ENCODE data around the gene KCNE4.

Gene KCNE4

GRCh38 chr2:223082706-223083105, 30.7 kb downstream of the KCNE4 start:
- Histone ChIP-seq H3K36me3 (ENCODE audit: control insufficient read depth in 5 of 5, insufficient read depth in 5 of 5, low read length in 5 of 5) (no peaks in the 10 kb centered on the region), H3K4me1 (ENCODE audit: control insufficient read depth in 5 of 5, insufficient read depth in 5 of 5, low read length in 5 of 5) (no peaks in the 10 kb centered on the region), H3K9me3 (ENCODE audit: control insufficient read depth in 5 of 5, low read length in 5 of 5) (no peaks in the 10 kb centered on the region), H3K4me3 (ENCODE audit: low read depth in 1 of 5, low read length in 5 of 5) (no peak overlapping the region), H3K9ac (ENCODE audit: low read length in 5 of 5) (no peak overlapping the region), H3K27me3 (ENCODE audit: control insufficient read depth in 5 of 5, insufficient read depth in 4 of 5, low read length in 5 of 5) (peaks cover 0 to 4% (median 0%) of the 10 kb centered on the region in 5 donors), H3K27ac (ENCODE audit: low read depth, low read length) (no peak overlapping the region)

DNA sequence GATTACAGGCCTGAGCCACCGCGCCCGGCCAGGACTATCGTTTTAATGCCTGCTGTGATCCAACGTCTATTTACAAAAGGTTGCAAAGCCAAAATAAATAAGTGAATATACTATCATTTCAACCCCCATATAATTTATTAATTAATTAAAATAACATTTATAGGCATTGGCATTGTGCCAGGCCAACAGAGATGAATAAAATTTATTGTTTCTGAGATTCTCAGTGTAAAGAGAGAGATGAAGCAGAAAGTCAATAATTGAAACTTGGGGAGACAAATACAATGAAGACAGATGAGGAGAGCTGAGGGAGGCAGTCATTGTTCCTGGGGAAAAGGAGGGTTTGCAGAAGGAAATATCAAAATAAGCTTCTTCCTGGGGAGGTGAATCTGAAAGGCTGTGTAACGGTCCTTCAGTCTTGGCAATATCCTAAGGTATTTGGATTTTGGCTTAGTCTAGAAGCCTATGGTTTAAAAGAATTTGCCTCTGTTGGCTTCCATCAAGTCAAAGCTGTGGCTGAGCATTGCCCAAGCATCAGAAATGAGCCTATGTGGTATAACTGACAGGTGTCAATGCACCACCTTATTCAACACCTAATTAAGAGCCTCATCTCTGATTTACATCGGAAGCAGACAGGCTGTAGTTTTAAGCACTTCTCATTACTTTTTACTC, 31.5 kb downstream of the KCNE4 start:
- peaks cover 0 to 4% (median 0%) of the 10 kb centered on the region in 5 donors for H3K27me3 ChIP-seq (ENCODE audit: control insufficient read depth in 5 of 5, insufficient read depth in 4 of 5, low read length in 5 of 5)
- no peaks in the 10 kb centered on the region for H3K36me3 ChIP-seq (ENCODE audit: control insufficient read depth in 5 of 5, insufficient read depth in 5 of 5, low read length in 5 of 5)
- H3K4me3 ChIP-seq (ENCODE audit: low read depth in 1 of 5, low read length in 5 of 5), result no peak overlapping the region
- H3K4me1 ChIP-seq (ENCODE audit: control insufficient read depth in 5 of 5, insufficient read depth in 5 of 5, low read length in 5 of 5), result no peaks in the 10 kb centered on the region
- H3K9ac ChIP-seq (ENCODE audit: low read length in 5 of 5), result no peak overlapping the region
- no peaks in the 10 kb centered on the region for H3K9me3 ChIP-seq (ENCODE audit: control insufficient read depth in 5 of 5, low read length in 5 of 5)
- no peak overlapping the region for H3K27ac ChIP-seq (ENCODE audit: low read depth, low read length)

GRCh38 chr2:223084873-223085272, 32.9 kb downstream of the KCNE4 start:
- no peak overlapping the region for H3K9ac ChIP-seq (ENCODE audit: low read length in 5 of 5)
- H3K27me3 ChIP-seq (ENCODE audit: control insufficient read depth in 5 of 5, insufficient read depth in 4 of 5, low read length in 5 of 5), result peaks cover 0 to 4% (median 0%) of the 10 kb centered on the region in 5 donors
- H3K4me1 ChIP-seq (ENCODE audit: control insufficient read depth in 5 of 5, insufficient read depth in 5 of 5, low read length in 5 of 5), result no peaks in the 10 kb centered on the region
- H3K27ac ChIP-seq (ENCODE audit: low read depth, low read length), result no peak overlapping the region
- H3K36me3 ChIP-seq (ENCODE audit: control insufficient read depth in 5 of 5, insufficient read depth in 5 of 5, low read length in 5 of 5), result no peaks in the 10 kb centered on the region
- no peak overlapping the region for H3K4me3 ChIP-seq (ENCODE audit: low read depth in 1 of 5, low read length in 5 of 5)
- no peaks in the 10 kb centered on the region for H3K9me3 ChIP-seq (ENCODE audit: control insufficient read depth in 5 of 5, low read length in 5 of 5)

- Histone ChIP-seq H3K9ac (ENCODE audit: low read length in 5 of 5) (no peak overlapping the region), H3K4me1 (ENCODE audit: control insufficient read depth in 5 of 5, insufficient read depth in 5 of 5, low read length in 5 of 5) (no peaks in the 10 kb centered on the region), H3K36me3 (ENCODE audit: control insufficient read depth in 5 of 5, insufficient read depth in 5 of 5, low read length in 5 of 5) (no peaks in the 10 kb centered on the region), H3K27ac (ENCODE audit: low read depth, low read length) (no peak overlapping the region), H3K27me3 (ENCODE audit: control insufficient read depth in 5 of 5, insufficient read depth in 4 of 5, low read length in 5 of 5) (peaks cover 0 to 4% (median 0%) of the 10 kb centered on the region in 5 donors), H3K9me3 (ENCODE audit: control insufficient read depth in 5 of 5, low read length in 5 of 5) (no peaks in the 10 kb centered on the region), H3K4me3 (ENCODE audit: low read depth in 1 of 5, low read length in 5 of 5) (no peak overlapping the region)
Measured at GRCh38 chr2:223086370-223086981, 34.5 kb downstream of the KCNE4 start.

GRCh38 chr2:223087466-223087865, 35.5 kb downstream of the KCNE4 start:
- no peaks in the 10 kb centered on the region for H3K36me3 ChIP-seq (ENCODE audit: control insufficient read depth in 5 of 5, insufficient read depth in 5 of 5, low read length in 5 of 5)
- H3K27ac ChIP-seq (ENCODE audit: low read depth, low read length), result no peak overlapping the region
- H3K9ac ChIP-seq (ENCODE audit: low read length in 5 of 5), result no peak overlapping the region
- H3K27me3 ChIP-seq (ENCODE audit: control insufficient read depth in 5 of 5, insufficient read depth in 4 of 5, low read length in 5 of 5), result peaks cover 0 to 4% (median 0%) of the 10 kb centered on the region in 5 donors
- H3K4me1 ChIP-seq (ENCODE audit: control insufficient read depth in 5 of 5, insufficient read depth in 5 of 5, low read length in 5 of 5), result peaks cover 0 to 4% (median 0%) of the 10 kb centered on the region in 5 donors
- no peaks in the 10 kb centered on the region for H3K9me3 ChIP-seq (ENCODE audit: control insufficient read depth in 5 of 5, low read length in 5 of 5)
- no peak overlapping the region for H3K4me3 ChIP-seq (ENCODE audit: low read depth in 1 of 5, low read length in 5 of 5)

GRCh38 chr2:223088866-223089265, 36.9 kb downstream of the KCNE4 start:
- Histone ChIP-seq H3K9ac (ENCODE audit: low read length in 5 of 5) (no peak overlapping the region), H3K4me3 (ENCODE audit: low read depth in 1 of 5, low read length in 5 of 5) (no peak overlapping the region), H3K36me3 (ENCODE audit: control insufficient read depth in 5 of 5, insufficient read depth in 5 of 5, low read length in 5 of 5) (no peaks in the 10 kb centered on the region), H3K27ac (ENCODE audit: low read depth, low read length) (no peak overlapping the region), H3K27me3 (ENCODE audit: control insufficient read depth in 5 of 5, insufficient read depth in 4 of 5, low read length in 5 of 5) (peaks cover 0 to 4% (median 0%) of the 10 kb centered on the region in 5 donors), H3K4me1 (ENCODE audit: control insufficient read depth in 5 of 5, insufficient read depth in 5 of 5, low read length in 5 of 5) (peaks cover 0 to 12% (median 10%) of the 10 kb centered on the region in 5 donors), H3K9me3 (ENCODE audit: control insufficient read depth in 5 of 5, low read length in 5 of 5) (no peaks in the 10 kb centered on the region)

DNA sequence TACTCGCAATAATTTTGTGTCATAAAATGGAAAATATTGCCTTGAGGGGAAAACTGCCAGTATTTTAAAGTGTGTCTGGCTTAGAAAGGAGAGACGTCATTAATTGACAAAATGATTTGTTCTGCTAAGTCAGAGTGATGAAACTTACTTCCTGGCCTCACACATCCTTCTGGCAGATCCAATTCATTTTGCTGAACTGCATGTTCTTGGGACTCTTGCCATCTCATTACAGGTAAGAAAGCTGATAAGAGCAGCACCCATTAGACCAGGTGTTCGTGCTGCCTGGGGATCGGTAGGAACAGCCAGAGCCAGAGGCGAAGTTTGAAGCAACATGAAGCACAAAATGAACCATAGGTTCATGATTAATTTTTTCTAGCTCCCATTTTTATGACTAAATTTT, 38.0 kb downstream of the KCNE4 start:
- Histone ChIP-seq H3K9ac (ENCODE audit: low read length in 5 of 5) (no peak overlapping the region), H3K9me3 (ENCODE audit: control insufficient read depth in 5 of 5, low read length in 5 of 5) (no peaks in the 10 kb centered on the region), H3K36me3 (ENCODE audit: control insufficient read depth in 5 of 5, insufficient read depth in 5 of 5, low read length in 5 of 5) (no peaks in the 10 kb centered on the region), H3K27ac (ENCODE audit: low read depth, low read length) (no peak overlapping the region), H3K4me1 (ENCODE audit: control insufficient read depth in 5 of 5, insufficient read depth in 5 of 5, low read length in 5 of 5) (peaks cover 0 to 12% (median 10%) of the 10 kb centered on the region in 5 donors), H3K4me3 (ENCODE audit: low read depth in 1 of 5, low read length in 5 of 5) (no peak overlapping the region), H3K27me3 (ENCODE audit: control insufficient read depth in 5 of 5, insufficient read depth in 4 of 5, low read length in 5 of 5) (peaks cover 0 to 3% (median 0%) of the 10 kb centered on the region in 5 donors)

DNA sequence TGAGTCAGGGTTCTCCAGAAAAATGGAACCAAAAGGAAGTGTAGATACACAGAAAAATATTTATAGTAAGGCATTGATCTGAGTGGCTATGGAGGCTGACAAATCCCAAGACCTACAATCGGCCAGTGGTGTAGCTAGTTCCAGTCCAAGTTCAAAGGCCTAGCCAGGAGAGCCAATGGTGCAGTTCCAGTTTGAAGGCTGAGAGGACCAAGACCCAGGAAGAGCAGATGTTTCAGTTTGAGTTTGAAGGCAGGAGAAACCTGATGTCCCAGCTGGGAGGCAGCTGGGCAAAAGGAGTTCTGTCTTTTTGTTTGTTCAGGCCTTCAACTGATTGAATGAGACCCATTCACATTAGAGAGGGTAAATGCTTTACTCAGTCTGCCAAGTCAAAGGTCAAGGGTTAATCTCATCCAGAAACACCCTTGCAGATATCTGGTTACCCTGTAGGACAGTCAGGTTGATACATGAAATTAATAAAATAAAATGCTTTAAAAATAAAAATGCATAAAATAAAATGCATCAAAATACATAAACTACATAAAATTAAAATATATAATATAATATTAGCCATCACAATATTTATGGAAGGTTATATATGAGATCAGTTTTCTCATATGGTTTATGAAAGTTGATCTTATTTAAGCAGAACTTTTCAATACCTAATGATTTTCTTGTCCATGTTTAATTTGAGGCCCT, 38.7 kb downstream of the KCNE4 start:
- Histone ChIP-seq H3K27me3 (ENCODE audit: control insufficient read depth in 5 of 5, insufficient read depth in 4 of 5, low read length in 5 of 5) (peaks cover 0 to 3% (median 0%) of the 10 kb centered on the region in 5 donors), H3K9me3 (ENCODE audit: control insufficient read depth in 5 of 5, low read length in 5 of 5) (no peaks in the 10 kb centered on the region), H3K4me1 (ENCODE audit: control insufficient read depth in 5 of 5, insufficient read depth in 5 of 5, low read length in 5 of 5) (peaks cover 0 to 12% (median 10%) of the 10 kb centered on the region in 5 donors), H3K4me3 (ENCODE audit: low read depth in 1 of 5, low read length in 5 of 5) (no peak overlapping the region), H3K9ac (ENCODE audit: low read length in 5 of 5) (no peak overlapping the region), H3K27ac (ENCODE audit: low read depth, low read length) (no peak overlapping the region), H3K36me3 (ENCODE audit: control insufficient read depth in 5 of 5, insufficient read depth in 5 of 5, low read length in 5 of 5) (no peaks in the 10 kb centered on the region)

DNA sequence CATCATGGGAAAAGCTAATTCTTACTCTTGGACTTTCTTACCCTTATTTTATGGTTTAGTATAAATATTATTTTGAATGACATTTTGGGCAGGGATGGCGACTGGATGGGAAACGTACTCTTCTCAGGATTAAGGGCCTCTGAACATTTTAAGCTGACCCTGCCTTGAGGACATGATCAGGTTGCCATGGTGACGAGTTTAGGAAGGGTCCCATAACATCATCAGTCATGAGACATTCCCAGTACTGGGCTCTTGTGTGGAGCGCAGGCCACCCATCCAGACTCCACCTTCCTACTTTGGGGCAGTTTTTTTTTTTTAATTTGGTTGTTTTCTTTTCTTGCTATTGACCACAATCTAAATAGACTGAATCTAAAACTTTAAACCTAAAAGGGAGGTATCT, 40.7 kb downstream of the KCNE4 start:
- H3K27me3 ChIP-seq (ENCODE audit: control insufficient read depth in 5 of 5, insufficient read depth in 4 of 5, low read length in 5 of 5), result peaks cover 0 to 3% (median 0%) of the 10 kb centered on the region in 5 donors

More for the DNA sequence above, 40.7 kb downstream of the KCNE4 start:
- Histone ChIP-seq H3K27ac (ENCODE audit: low read depth, low read length) (peak overlapping the region; percentile 19), H3K36me3 (ENCODE audit: control insufficient read depth in 5 of 5, insufficient read depth in 5 of 5, low read length in 5 of 5) (no peaks in the 10 kb centered on the region), H3K9me3 (ENCODE audit: control insufficient read depth in 5 of 5, low read length in 5 of 5) (no peaks in the 10 kb centered on the region), H3K4me1 (ENCODE audit: control insufficient read depth in 5 of 5, insufficient read depth in 5 of 5, low read length in 5 of 5) (peaks cover 0 to 12% (median 10%) of the 10 kb centered on the region in 5 donors), H3K9ac (ENCODE audit: low read length in 5 of 5) (peak overlapping the region in 1 of 5 donors; percentile 30), H3K4me3 (ENCODE audit: low read depth in 1 of 5, low read length in 5 of 5) (no peak overlapping the region)

Measured in subcutaneous abdominal adipose tissue (tissue), 5 donors.